ENCODE measurements around the gene OR5H14.

The OR5H14 gene

DNA sequence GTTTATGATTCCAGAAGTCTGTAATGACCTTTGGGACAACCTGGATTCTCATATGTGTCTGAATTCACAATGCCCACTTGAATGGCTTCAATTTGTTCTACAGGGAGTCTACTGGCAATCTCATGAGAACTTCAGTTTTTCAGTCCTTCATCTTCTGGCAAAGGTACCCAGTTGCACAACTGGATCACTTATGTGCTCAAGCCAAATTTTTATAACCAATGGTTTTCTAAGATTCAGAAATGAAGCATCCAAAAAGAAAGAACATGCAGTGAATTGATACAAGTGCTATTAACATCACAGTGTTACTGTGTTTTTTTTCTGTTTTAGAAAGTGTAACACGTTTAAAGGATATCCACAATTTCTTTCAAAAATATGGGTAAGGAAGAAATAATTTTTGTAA is at the start of gene OR5H14:
Gene OR5H14 (plus strand): TSS at position 301 of the 400 bp plus-strand sequence. CDS start 1,907 bp downstream, outside the sequence.
- TF ChIP-seq OSR1 (CRISPR knock-in tag; IDR thresholded peaks at IDR 0.05) (no peak), ESRRG (CRISPR knock-in tag; IDR thresholded peaks at IDR 0.05) (no peak), ISL1 (CRISPR knock-in tag; IDR thresholded peaks at IDR 0.05) (no peak), ZC3H10 (CRISPR knock-in tag; IDR thresholded peaks at IDR 0.05) (no peak), ZFP30 (CRISPR knock-in tag; IDR thresholded peaks at IDR 0.05) (no peak), CSDC2 (CRISPR knock-in tag; IDR thresholded peaks at IDR 0.05) (no peak), ZFP3 (CRISPR knock-in tag; IDR thresholded peaks at IDR 0.05) (no peak), ARNTL (CRISPR knock-in tag; IDR thresholded peaks at IDR 0.05; ENCODE audit: borderline replicate concordance, low read depth) (no peak), TCF4 (CRISPR knock-in tag; IDR thresholded peaks at IDR 0.05; ENCODE audit: borderline replicate concordance) (no peak), PPARA (CRISPR knock-in tag; IDR thresholded peaks at IDR 0.05; ENCODE audit: borderline replicate concordance) (no peak), ZNF8 (CRISPR knock-in tag; IDR thresholded peaks at IDR 0.05) (no peak), ZNF565 (CRISPR knock-in tag; conservative IDR thresholded peaks at IDR 0.05; ENCODE audit: low read depth) (no peak), BACH2 (CRISPR knock-in tag; IDR thresholded peaks at IDR 0.05; ENCODE audit: borderline replicate concordance) (no peak), TOX (CRISPR knock-in tag; IDR thresholded peaks at IDR 0.05; ENCODE audit: borderline replicate concordance) (no peak), RARB (CRISPR knock-in tag; IDR thresholded peaks at IDR 0.05) (no peak), SNAI2 (CRISPR knock-in tag; IDR thresholded peaks at IDR 0.05) (no peak)
- TF ChIP-seq, protein P1, sequence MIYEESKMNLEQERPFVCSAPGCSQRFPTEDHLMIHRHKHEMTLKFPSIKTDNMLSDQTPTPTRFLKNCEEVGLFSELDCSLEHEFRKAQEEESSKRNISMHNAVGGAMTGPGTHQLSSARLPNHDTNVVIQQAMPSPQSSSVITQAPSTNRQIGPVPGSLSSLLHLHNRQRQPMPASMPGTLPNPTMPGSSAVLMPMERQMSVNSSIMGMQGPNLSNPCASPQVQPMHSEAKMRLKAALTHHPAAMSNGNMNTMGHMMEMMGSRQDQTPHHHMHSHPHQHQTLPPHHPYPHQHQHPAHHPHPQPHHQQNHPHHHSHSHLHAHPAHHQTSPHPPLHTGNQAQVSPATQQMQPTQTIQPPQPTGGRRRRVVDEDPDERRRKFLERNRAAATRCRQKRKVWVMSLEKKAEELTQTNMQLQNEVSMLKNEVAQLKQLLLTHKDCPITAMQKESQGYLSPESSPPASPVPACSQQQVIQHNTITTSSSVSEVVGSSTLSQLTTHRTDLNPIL (CRISPR knock-in tag; IDR thresholded peaks at IDR 0.05; ENCODE audit: low read depth) = no peak
- TF ChIP-seq, protein P2, sequence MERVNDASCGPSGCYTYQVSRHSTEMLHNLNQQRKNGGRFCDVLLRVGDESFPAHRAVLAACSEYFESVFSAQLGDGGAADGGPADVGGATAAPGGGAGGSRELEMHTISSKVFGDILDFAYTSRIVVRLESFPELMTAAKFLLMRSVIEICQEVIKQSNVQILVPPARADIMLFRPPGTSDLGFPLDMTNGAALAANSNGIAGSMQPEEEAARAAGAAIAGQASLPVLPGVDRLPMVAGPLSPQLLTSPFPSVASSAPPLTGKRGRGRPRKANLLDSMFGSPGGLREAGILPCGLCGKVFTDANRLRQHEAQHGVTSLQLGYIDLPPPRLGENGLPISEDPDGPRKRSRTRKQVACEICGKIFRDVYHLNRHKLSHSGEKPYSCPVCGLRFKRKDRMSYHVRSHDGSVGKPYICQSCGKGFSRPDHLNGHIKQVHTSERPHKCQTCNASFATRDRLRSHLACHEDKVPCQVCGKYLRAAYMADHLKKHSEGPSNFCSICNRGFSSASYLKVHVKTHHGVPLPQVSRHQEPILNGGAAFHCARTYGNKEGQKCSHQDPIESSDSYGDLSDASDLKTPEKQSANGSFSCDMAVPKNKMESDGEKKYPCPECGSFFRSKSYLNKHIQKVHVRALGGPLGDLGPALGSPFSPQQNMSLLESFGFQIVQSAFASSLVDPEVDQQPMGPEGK (CRISPR knock-in tag; IDR thresholded peaks at IDR 0.05; ENCODE audit: borderline replicate concordance) = no peak
- TF ChIP-seq, protein P3, sequence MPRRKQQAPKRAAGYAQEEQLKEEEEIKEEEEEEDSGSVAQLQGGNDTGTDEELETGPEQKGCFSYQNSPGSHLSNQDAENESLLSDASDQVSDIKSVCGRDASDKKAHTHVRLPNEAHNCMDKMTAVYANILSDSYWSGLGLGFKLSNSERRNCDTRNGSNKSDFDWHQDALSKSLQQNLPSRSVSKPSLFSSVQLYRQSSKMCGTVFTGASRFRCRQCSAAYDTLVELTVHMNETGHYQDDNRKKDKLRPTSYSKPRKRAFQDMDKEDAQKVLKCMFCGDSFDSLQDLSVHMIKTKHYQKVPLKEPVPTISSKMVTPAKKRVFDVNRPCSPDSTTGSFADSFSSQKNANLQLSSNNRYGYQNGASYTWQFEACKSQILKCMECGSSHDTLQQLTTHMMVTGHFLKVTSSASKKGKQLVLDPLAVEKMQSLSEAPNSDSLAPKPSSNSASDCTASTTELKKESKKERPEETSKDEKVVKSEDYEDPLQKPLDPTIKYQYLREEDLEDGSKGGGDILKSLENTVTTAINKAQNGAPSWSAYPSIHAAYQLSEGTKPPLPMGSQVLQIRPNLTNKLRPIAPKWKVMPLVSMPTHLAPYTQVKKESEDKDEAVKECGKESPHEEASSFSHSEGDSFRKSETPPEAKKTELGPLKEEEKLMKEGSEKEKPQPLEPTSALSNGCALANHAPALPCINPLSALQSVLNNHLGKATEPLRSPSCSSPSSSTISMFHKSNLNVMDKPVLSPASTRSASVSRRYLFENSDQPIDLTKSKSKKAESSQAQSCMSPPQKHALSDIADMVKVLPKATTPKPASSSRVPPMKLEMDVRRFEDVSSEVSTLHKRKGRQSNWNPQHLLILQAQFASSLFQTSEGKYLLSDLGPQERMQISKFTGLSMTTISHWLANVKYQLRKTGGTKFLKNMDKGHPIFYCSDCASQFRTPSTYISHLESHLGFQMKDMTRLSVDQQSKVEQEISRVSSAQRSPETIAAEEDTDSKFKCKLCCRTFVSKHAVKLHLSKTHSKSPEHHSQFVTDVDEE (CRISPR knock-in tag; IDR thresholded peaks at IDR 0.05) = no peak
- TF ChIP-seq, protein P4, sequence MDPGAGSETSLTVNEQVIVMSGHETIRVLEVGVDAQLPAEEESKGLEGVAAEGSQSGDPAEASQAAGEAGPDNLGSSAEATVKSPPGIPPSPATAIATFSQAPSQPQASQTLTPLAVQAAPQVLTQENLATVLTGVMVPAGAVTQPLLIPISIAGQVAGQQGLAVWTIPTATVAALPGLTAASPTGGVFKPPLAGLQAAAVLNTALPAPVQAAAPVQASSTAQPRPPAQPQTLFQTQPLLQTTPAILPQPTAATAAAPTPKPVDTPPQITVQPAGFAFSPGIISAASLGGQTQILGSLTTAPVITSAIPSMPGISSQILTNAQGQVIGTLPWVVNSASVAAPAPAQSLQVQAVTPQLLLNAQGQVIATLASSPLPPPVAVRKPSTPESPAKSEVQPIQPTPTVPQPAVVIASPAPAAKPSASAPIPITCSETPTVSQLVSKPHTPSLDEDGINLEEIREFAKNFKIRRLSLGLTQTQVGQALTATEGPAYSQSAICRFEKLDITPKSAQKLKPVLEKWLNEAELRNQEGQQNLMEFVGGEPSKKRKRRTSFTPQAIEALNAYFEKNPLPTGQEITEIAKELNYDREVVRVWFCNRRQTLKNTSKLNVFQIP (CRISPR knock-in tag; IDR thresholded peaks at IDR 0.05; ENCODE audit: borderline replicate concordance, low read depth) = no peak
- no peak for ATAC-seq

DNA sequence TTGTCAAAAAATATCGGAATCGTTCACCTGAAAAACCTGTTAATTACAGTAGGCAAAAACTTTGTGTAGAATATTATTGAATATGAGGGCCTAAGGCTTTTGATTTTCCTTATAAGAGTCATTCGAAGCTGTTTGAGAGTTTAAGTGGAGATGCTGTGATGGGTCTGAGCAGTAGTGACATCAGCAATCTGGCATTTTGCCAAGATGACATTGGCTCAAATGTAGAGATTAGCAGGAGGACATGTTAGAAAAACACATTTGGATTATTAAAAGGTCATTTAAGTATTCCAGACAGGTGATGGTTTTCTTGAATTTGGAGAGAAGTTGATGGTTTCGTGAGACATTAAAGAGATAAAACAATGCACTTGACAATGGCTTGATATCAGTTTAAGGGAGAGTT is 47.4 kb upstream of the OR5H14 start:
- TF ChIP-seq, protein P3 (CRISPR knock-in tag; IDR thresholded peaks at IDR 0.05) = no peak
- TF ChIP-seq ARNTL (CRISPR knock-in tag; IDR thresholded peaks at IDR 0.05; ENCODE audit: borderline replicate concordance, low read depth) (no peak), SNAI2 (CRISPR knock-in tag; IDR thresholded peaks at IDR 0.05) (no peak), ZNF8 (CRISPR knock-in tag; IDR thresholded peaks at IDR 0.05) (no peak), RARB (CRISPR knock-in tag; IDR thresholded peaks at IDR 0.05) (no peak), TOX (CRISPR knock-in tag; IDR thresholded peaks at IDR 0.05; ENCODE audit: borderline replicate concordance) (no peak), CSDC2 (CRISPR knock-in tag; IDR thresholded peaks at IDR 0.05) (no peak), ISL1 (CRISPR knock-in tag; IDR thresholded peaks at IDR 0.05) (no peak), GLIS3 (CRISPR knock-in tag; IDR thresholded peaks at IDR 0.05) (no peak), BACH2 (CRISPR knock-in tag; IDR thresholded peaks at IDR 0.05; ENCODE audit: borderline replicate concordance) (no peak), PPARA (CRISPR knock-in tag; IDR thresholded peaks at IDR 0.05; ENCODE audit: borderline replicate concordance) (no peak), ZC3H10 (CRISPR knock-in tag; IDR thresholded peaks at IDR 0.05) (no peak), ZFP30 (CRISPR knock-in tag; IDR thresholded peaks at IDR 0.05) (no peak), OSR1 (CRISPR knock-in tag; IDR thresholded peaks at IDR 0.05) (no peak), TCF4 (CRISPR knock-in tag; IDR thresholded peaks at IDR 0.05; ENCODE audit: borderline replicate concordance) (no peak), ZNF70 (CRISPR knock-in tag; IDR thresholded peaks at IDR 0.05) (no peak), ESRRG (CRISPR knock-in tag; IDR thresholded peaks at IDR 0.05) (no peak), ZFP3 (CRISPR knock-in tag; IDR thresholded peaks at IDR 0.05) (no peak)
- TF ChIP-seq, protein P1 (CRISPR knock-in tag; IDR thresholded peaks at IDR 0.05; ENCODE audit: low read depth) = no peak
- TF ChIP-seq, protein P4 (CRISPR knock-in tag; IDR thresholded peaks at IDR 0.05; ENCODE audit: borderline replicate concordance, low read depth) = no peak
- no peak for ATAC-seq
